ENCODE measurements around the gene KLF3. TPM values are rescaled to one million over a fixed set of nuclear protein-coding genes. Genes with fewer than 3 reads are reported as not detected.

Gene KLF3
- total RNA-seq, 1 donor from 2014 or later, result 48.2 TPM

- peak; percentile 23 for DNase-seq
Measured at GRCh38 chr4:38674258-38675144, 10.5 kb downstream of the KLF3 start.

- peak; percentile 63 for DNase-seq
Measured at GRCh38 chr4:38675146-38676121, 11.4 kb downstream of the KLF3 start.

- DNase-seq, result no peak
Measured at GRCh38 chr4:38676986-38677385, 13.0 kb downstream of the KLF3 start.

GRCh38 chr4:38677441-38677840 lies 13.4 kb downstream of the KLF3 start:
- no peak for DNase-seq

- DNase-seq, result no peak
Measured at GRCh38 chr4:38678078-38678477, 14.1 kb downstream of the KLF3 start.

- DNase-seq, result no peak
Measured at GRCh38 chr4:38679921-38680320, 15.9 kb downstream of the KLF3 start.

GRCh38 chr4:38681281-38681991 lies 17.4 kb downstream of the KLF3 start:
- DNase-seq, result peak; percentile 78

GRCh38 chr4:38682336-38682735 lies 18.3 kb downstream of the KLF3 start:
- DNase-seq, result no peak

GRCh38 chr4:38683276-38683675 lies 19.3 kb downstream of the KLF3 start:
- no peak for DNase-seq

- DNase-seq, result no peak
Measured at GRCh38 chr4:38684271-38684670, 20.3 kb downstream of the KLF3 start.

GRCh38 chr4:38684951-38685844 lies 21.2 kb downstream of the KLF3 start:
- peak; percentile 29 for DNase-seq

GRCh38 chr4:38686682-38687081 lies 22.7 kb downstream of the KLF3 start:
- DNase-seq, result no peak

GRCh38 chr4:38687571-38688011 lies 23.6 kb downstream of the KLF3 start:
- no peak for DNase-seq

GRCh38 chr4:38688676-38689355 lies 24.8 kb downstream of the KLF3 start:
- DNase-seq, result no peak

- no peak for DNase-seq
Measured at GRCh38 chr4:38691251-38692008, 27.4 kb downstream of the KLF3 start.

- DNase-seq, result no peak
Measured at GRCh38 chr4:38692421-38692820, 28.4 kb downstream of the KLF3 start.

GRCh38 chr4:38693569-38693968 lies 29.6 kb downstream of the KLF3 start:
- DNase-seq, result no peak

GRCh38 chr4:38694330-38694729 lies 30.3 kb downstream of the KLF3 start:
- no peak for DNase-seq

- no peak for DNase-seq
Measured at GRCh38 chr4:38695809-38696208, 31.8 kb downstream of the KLF3 start.

GRCh38 chr4:38696697-38697096 lies 32.7 kb downstream of the KLF3 start:
- DNase-seq, result no peak
